ENCODE measurements around the gene KCNG2.

The KCNG2 gene

DNA sequence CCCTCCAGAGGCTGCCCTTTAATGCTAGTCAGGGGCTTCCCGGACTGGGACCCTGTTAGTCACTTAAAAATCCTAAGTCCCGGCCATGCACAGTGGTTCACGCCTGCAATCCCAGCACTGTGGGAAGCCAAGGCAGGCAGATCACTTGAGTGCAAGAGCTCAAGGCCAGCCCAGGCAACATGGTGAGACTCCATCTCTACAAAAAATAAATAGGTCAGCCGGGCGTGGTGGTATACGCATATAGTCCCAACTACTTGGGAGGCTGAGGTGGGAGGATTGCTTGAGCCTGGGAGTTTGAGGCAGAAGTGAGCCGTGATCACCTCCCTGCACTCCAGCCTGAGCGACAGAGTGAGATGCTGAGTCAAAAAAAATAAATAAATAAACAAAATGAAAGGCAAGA lies 17.2 kb upstream of the KCNG2 start:
- no peak overlapping the region for H2AK5ac ChIP-seq (ENCODE audit: low read length)
- no peak overlapping the region for H2BK5ac ChIP-seq (ENCODE audit: low read depth, low read length, poor library complexity)
- H3K27me3 ChIP-seq (ENCODE audit: insufficient read depth, low read length): no peaks in the 10 kb centered on the region
- no peak overlapping the region for H3K14ac ChIP-seq (ENCODE audit: low read length)
- no peak overlapping the region for H3K27ac ChIP-seq (ENCODE audit: low read depth, low read length)
- no peak for DNase-seq
- H4K91ac ChIP-seq (ENCODE audit: low read depth, low read length): no peak overlapping the region
- WGBS (ENCODE audit: extremely low coverage, insufficient coverage, insufficient read length): no CpG with 5 or more reads among the region's 8 CpGs
- no peak overlapping the region for H3K4ac ChIP-seq (ENCODE audit: low read depth, low read length)
- H4K12ac ChIP-seq (ENCODE audit: low read depth, low read length): no peak overlapping the region
- H3K9ac ChIP-seq (ENCODE audit: low read length): no peak overlapping the region
- peaks cover 8% of the 10 kb centered on the region for H3K9me3 ChIP-seq (ENCODE audit: insufficient read depth, low read depth, low read length)
- H3K4me1 ChIP-seq (ENCODE audit: control insufficient read depth in 1 of 2, insufficient read depth in 2 of 2, low read length in 2 of 2): no peaks in the 10 kb centered on the region
- H4K8ac ChIP-seq (ENCODE audit: low read depth, low read length): no peak overlapping the region
- no peak overlapping the region for H3K23ac ChIP-seq (ENCODE audit: low read length)
- no peaks in the 10 kb centered on the region for H3K79me2 ChIP-seq (ENCODE audit: control insufficient read depth, insufficient read depth, low read length, poor library complexity)
- H2BK120ac ChIP-seq (ENCODE audit: insufficient read depth, low read length, poor library complexity): no peak overlapping the region
- H3K18ac ChIP-seq (ENCODE audit: low read length): no peak overlapping the region
- no peaks in the 10 kb centered on the region for H3K79me1 ChIP-seq (ENCODE audit: low read length)
- no peak overlapping the region for H3K4me2 ChIP-seq (ENCODE audit: low read length)
- no peak overlapping the region for H2AFZ ChIP-seq (ENCODE audit: insufficient read depth, low read length, poor library complexity)
- H3K4me3 ChIP-seq (ENCODE audit: low read depth, low read length): no peak overlapping the region
- H3K36me3 ChIP-seq (ENCODE audit: control insufficient read depth in 1 of 2, insufficient read depth in 2 of 2, low read length in 2 of 2): no peaks in the 10 kb centered on the region
- H2BK12ac ChIP-seq (ENCODE audit: low read length): no peak overlapping the region

DNA sequence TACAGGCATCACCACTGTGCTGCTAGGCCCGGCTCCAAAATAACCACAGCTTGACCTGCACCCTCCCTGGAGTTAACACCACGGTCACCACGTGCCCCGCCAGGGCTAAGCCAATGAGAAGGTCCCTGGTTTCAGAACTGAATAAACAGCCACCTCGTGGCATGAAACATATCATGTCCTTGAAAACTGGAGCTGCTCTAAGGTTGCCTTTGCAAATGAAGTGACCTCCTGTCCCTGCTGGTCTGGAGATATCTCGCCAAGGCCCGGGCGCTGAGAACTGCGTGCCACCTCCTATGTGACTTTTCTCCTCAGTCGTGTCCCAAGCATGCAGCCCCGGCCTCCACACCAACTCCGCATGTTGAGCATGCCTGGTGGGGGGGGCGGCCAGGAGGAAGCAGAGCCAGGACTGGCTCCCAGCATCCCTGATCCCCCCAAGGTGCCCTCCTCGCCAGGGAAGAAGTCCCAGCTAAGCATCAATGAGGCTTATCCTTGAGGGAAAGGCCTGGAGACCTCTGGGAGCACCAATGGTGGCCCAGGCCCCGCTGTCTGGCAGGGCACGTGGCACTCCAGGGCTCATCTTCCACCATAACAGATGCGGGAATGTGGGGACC lies 16.3 kb upstream of the KCNG2 start:
- no peak overlapping the region for H3K27ac ChIP-seq (ENCODE audit: low read depth, low read length)
- H2BK120ac ChIP-seq (ENCODE audit: insufficient read depth, low read length, poor library complexity): no peak overlapping the region
- no peak overlapping the region for H3K23ac ChIP-seq (ENCODE audit: low read length)
- H4K8ac ChIP-seq (ENCODE audit: low read depth, low read length): no peak overlapping the region
- H3K79me2 ChIP-seq (ENCODE audit: control insufficient read depth, insufficient read depth, low read length, poor library complexity): no peaks in the 10 kb centered on the region
- no peak overlapping the region for H2AFZ ChIP-seq (ENCODE audit: insufficient read depth, low read length, poor library complexity)
- H3K4ac ChIP-seq (ENCODE audit: low read depth, low read length): no peak overlapping the region
- no peak overlapping the region for H3K9ac ChIP-seq (ENCODE audit: low read length)
- H2BK5ac ChIP-seq (ENCODE audit: low read depth, low read length, poor library complexity): no peak overlapping the region
- no peak overlapping the region for H2AK5ac ChIP-seq (ENCODE audit: low read length)
- no peaks in the 10 kb centered on the region for H3K4me1 ChIP-seq (ENCODE audit: control insufficient read depth in 1 of 2, insufficient read depth in 2 of 2, low read length in 2 of 2)
- no peak overlapping the region for H4K91ac ChIP-seq (ENCODE audit: low read depth, low read length)
- no peaks in the 10 kb centered on the region for H3K36me3 ChIP-seq (ENCODE audit: control insufficient read depth in 1 of 2, insufficient read depth in 2 of 2, low read length in 2 of 2)
- H4K12ac ChIP-seq (ENCODE audit: low read depth, low read length): no peak overlapping the region
- H3K18ac ChIP-seq (ENCODE audit: low read length): no peak overlapping the region
- no peak for DNase-seq
- H3K9me3 ChIP-seq (ENCODE audit: insufficient read depth, low read depth, low read length): peaks cover 10% of the 10 kb centered on the region
- no peaks in the 10 kb centered on the region for H3K27me3 ChIP-seq (ENCODE audit: insufficient read depth, low read length)
- no peak overlapping the region for H3K14ac ChIP-seq (ENCODE audit: low read length)
- no peak overlapping the region for H3K4me2 ChIP-seq (ENCODE audit: low read length)
- H3K4me3 ChIP-seq (ENCODE audit: low read depth, low read length): no peak overlapping the region
- no CpG with 5 or more reads among the region's 17 CpGs for WGBS (ENCODE audit: extremely low coverage, insufficient coverage, insufficient read length)
- H3K79me1 ChIP-seq (ENCODE audit: low read length): no peaks in the 10 kb centered on the region
- H2BK12ac ChIP-seq (ENCODE audit: low read length): no peak overlapping the region

DNA sequence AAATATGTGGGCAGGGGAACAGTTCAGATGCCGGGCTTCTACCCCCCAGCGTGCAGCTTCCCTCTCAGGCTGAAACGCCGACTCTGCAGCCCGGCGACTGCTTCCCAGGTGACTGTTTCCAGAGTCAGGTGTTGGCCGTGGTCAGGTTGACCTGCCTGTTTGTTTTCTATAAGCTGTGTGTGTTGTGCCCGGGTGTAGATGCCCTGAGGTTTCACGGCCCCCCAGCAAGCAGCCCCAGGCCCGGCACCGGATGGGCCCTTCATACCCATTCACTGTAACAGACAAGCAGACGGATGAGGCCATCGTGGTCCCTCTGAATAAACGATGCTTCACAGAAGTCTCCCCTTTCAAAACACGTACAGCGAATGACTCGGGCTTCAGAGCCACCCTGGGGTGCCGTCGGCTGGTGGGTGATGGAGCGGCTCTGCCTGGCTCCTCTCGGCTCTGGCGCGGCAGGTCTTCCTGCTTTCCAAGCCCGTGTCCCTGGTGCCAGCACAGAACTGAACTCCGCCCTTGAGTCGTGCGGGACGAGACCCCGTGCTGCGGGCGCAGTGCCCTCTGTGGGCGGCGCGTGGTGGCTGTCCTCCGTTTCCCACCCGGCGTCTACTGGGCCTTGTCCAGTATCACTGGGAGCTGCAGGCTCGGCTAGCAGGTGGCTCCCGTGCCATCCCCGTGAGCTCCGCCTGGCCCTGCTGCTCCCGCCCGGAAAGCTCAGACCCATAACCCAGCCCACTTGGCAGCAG lies 15.0 kb upstream of the KCNG2 start:
- H3K4me2 ChIP-seq (ENCODE audit: low read length): no peak overlapping the region
- no peak overlapping the region for H3K18ac ChIP-seq (ENCODE audit: low read length)
- no peak overlapping the region for H2AK5ac ChIP-seq (ENCODE audit: low read length)
- H2BK5ac ChIP-seq (ENCODE audit: low read depth, low read length, poor library complexity): no peak overlapping the region
- no peak overlapping the region for H4K12ac ChIP-seq (ENCODE audit: low read depth, low read length)
- no peak overlapping the region for H3K23ac ChIP-seq (ENCODE audit: low read length)
- no peak overlapping the region for H2BK120ac ChIP-seq (ENCODE audit: insufficient read depth, low read length, poor library complexity)
- WGBS (ENCODE audit: extremely low coverage, insufficient coverage, insufficient read length): no CpG with 5 or more reads among the region's 43 CpGs
- H3K4me3 ChIP-seq (ENCODE audit: low read depth, low read length): no peak overlapping the region
- H3K36me3 ChIP-seq (ENCODE audit: control insufficient read depth in 1 of 2, insufficient read depth in 2 of 2, low read length in 2 of 2): no peaks in the 10 kb centered on the region
- H3K27ac ChIP-seq (ENCODE audit: low read depth, low read length): no peak overlapping the region
- no peak overlapping the region for H3K14ac ChIP-seq (ENCODE audit: low read length)
- H4K8ac ChIP-seq (ENCODE audit: low read depth, low read length): no peak overlapping the region
- H2BK12ac ChIP-seq (ENCODE audit: low read length): no peak overlapping the region
- no peak overlapping the region for H2AFZ ChIP-seq (ENCODE audit: insufficient read depth, low read length, poor library complexity)
- peaks cover 4% of the 10 kb centered on the region for H3K9me3 ChIP-seq (ENCODE audit: insufficient read depth, low read depth, low read length)
- H3K4me1 ChIP-seq (ENCODE audit: control insufficient read depth in 1 of 2, insufficient read depth in 2 of 2, low read length in 2 of 2): no peaks in the 10 kb centered on the region
- no peak overlapping the region for H3K4ac ChIP-seq (ENCODE audit: low read depth, low read length)
- no peaks in the 10 kb centered on the region for H3K79me2 ChIP-seq (ENCODE audit: control insufficient read depth, insufficient read depth, low read length, poor library complexity)
- H3K27me3 ChIP-seq (ENCODE audit: insufficient read depth, low read length): peaks cover 11% of the 10 kb centered on the region
- no peak overlapping the region for H4K91ac ChIP-seq (ENCODE audit: low read depth, low read length)
- no peak overlapping the region for H3K9ac ChIP-seq (ENCODE audit: low read length)
- DNase-seq: no peak
- H3K79me1 ChIP-seq (ENCODE audit: low read length): no peaks in the 10 kb centered on the region

DNA sequence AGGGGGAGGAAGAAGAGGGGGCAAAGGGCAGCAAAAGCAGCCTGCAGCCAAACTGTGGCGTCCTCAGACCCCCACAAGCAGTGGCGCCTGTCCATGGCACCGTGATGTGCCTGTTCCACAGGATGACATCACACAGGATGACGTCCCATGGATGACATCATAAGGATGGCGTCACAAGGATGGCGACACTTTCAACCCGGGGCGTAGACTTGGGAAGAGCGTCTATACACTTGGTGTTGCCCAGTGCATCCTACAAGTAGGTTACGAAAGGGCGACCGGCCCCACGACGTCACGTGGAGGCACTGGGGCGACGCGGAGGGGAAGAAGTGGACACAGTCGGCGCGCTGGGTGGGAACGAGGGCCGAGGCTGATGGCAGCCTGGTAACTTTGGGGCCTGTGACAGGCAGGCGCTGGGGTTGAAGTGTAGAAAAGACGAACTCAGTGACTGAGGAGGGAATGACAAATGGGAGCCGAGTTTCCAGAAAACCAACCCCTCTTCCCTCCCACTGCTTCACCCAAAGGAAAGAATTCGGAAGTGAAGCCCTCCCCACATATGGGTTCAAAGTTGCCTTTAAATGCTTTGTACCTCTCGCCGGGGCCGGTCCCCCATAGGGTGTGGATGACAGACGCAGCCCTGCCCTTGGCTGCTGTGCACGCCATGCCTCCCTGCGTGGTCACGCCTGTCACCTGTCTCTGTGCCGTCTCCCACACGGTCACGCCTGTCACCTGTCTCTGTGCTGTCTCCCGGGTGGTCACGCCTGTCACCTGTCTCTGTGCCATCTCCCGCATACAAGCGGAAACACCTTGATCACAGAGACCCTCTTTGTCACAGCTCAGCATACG lies 13.4 kb upstream of the KCNG2 start:
- no peak overlapping the region for H3K4ac ChIP-seq (ENCODE audit: low read depth, low read length)
- H3K36me3 ChIP-seq (ENCODE audit: control insufficient read depth in 1 of 2, insufficient read depth in 2 of 2, low read length in 2 of 2): no peaks in the 10 kb centered on the region
- no peak overlapping the region for H3K4me3 ChIP-seq (ENCODE audit: low read depth, low read length)
- H2BK120ac ChIP-seq (ENCODE audit: insufficient read depth, low read length, poor library complexity): no peak overlapping the region
- no peak overlapping the region for H3K9ac ChIP-seq (ENCODE audit: low read length)
- H3K79me1 ChIP-seq (ENCODE audit: low read length): no peaks in the 10 kb centered on the region
- no peak overlapping the region for H3K18ac ChIP-seq (ENCODE audit: low read length)
- no peak overlapping the region for H2AFZ ChIP-seq (ENCODE audit: insufficient read depth, low read length, poor library complexity)
- DNase-seq: no peak
- WGBS (ENCODE audit: extremely low coverage, insufficient coverage, insufficient read length): no CpG with 5 or more reads among the region's 42 CpGs
- H3K14ac ChIP-seq (ENCODE audit: low read length): no peak overlapping the region
- no peak overlapping the region for H2AK5ac ChIP-seq (ENCODE audit: low read length)
- no peak overlapping the region for H4K8ac ChIP-seq (ENCODE audit: low read depth, low read length)
- H4K91ac ChIP-seq (ENCODE audit: low read depth, low read length): no peak overlapping the region
- no peak overlapping the region for H3K27ac ChIP-seq (ENCODE audit: low read depth, low read length)
- peaks cover 10% of the 10 kb centered on the region for H3K9me3 ChIP-seq (ENCODE audit: insufficient read depth, low read depth, low read length)
- H3K4me1 ChIP-seq (ENCODE audit: control insufficient read depth in 1 of 2, insufficient read depth in 2 of 2, low read length in 2 of 2): peaks cover 3% of the 10 kb centered on the region in 2 experiments
- peaks cover 26% of the 10 kb centered on the region for H3K27me3 ChIP-seq (ENCODE audit: insufficient read depth, low read length)
- no peak overlapping the region for H3K23ac ChIP-seq (ENCODE audit: low read length)
- H2BK5ac ChIP-seq (ENCODE audit: low read depth, low read length, poor library complexity): no peak overlapping the region
- H3K4me2 ChIP-seq (ENCODE audit: low read length): no peak overlapping the region
- H4K12ac ChIP-seq (ENCODE audit: low read depth, low read length): no peak overlapping the region
- H2BK12ac ChIP-seq (ENCODE audit: low read length): no peak overlapping the region
- H3K79me2 ChIP-seq (ENCODE audit: control insufficient read depth, insufficient read depth, low read length, poor library complexity): no peaks in the 10 kb centered on the region

All from trophoblast cell (in vitro differentiated cells and primary cell).